ENCODE data around the gene PNPLA1.

The PNPLA1 gene

GRCh38 chr6:36309900-36310299, 40.0 kb downstream of the PNPLA1 start:
- Histone ChIP-seq H3K27ac (ENCODE audit: low read depth, low read length) (no peak overlapping the region), H3K27me3 (ENCODE audit: low read length) (no peaks in the 10 kb centered on the region), H3F3A (ENCODE audit: insufficient read depth) (no peaks in the 10 kb centered on the region), H3K36me3 (ENCODE audit: low read length) (no peaks in the 10 kb centered on the region), H3K4me3 (ENCODE audit: insufficient read depth, low read length, poor library complexity, severe bottlenecking) (no peak overlapping the region), H3K9ac (ENCODE audit: low read length) (no peak overlapping the region), H2AFZ (ENCODE audit: low read depth, low read length, severe bottlenecking) (no peak overlapping the region), H3K79me2 (ENCODE audit: insufficient read depth, low read length) (no peaks in the 10 kb centered on the region), H3K4me2 (ENCODE audit: low read depth, low read length, poor library complexity, severe bottlenecking) (no peak overlapping the region), H3K9me2 (replicated peaks; ENCODE audit: insufficient read depth, low read length) (no peaks in the 10 kb centered on the region), H4K20me1 (ENCODE audit: low read depth, low read length) (no peaks in the 10 kb centered on the region), H3K9me3 (ENCODE audit: insufficient read depth, low read length) (no peaks in the 10 kb centered on the region)
- no peak for TF ChIP-seq CTCF (IDR thresholded peaks at IDR 0.05; ENCODE audit: insufficient read depth, low read length, poor library complexity, severe bottlenecking)
- TF ChIP-seq EZH2phosphoT487 (conservative IDR thresholded peaks at IDR 0.05; ENCODE audit: low read length), result no peak

- Histone ChIP-seq H3K4me2 (ENCODE audit: low read depth, low read length, poor library complexity, severe bottlenecking) (peak overlapping the region; percentile 8), H3K79me2 (ENCODE audit: insufficient read depth, low read length) (no peaks in the 10 kb centered on the region), H3K9ac (ENCODE audit: low read length) (no peak overlapping the region), H3F3A (ENCODE audit: insufficient read depth) (no peaks in the 10 kb centered on the region), H3K36me3 (ENCODE audit: low read length) (no peaks in the 10 kb centered on the region), H3K27me3 (ENCODE audit: low read length) (no peaks in the 10 kb centered on the region), H3K4me3 (ENCODE audit: insufficient read depth, low read length, poor library complexity, severe bottlenecking) (no peak overlapping the region), H3K9me3 (ENCODE audit: insufficient read depth, low read length) (no peaks in the 10 kb centered on the region), H3K27ac (ENCODE audit: low read depth, low read length) (no peak overlapping the region), H2AFZ (ENCODE audit: low read depth, low read length, severe bottlenecking) (peak overlapping the region; percentile 4), H3K9me2 (replicated peaks; ENCODE audit: insufficient read depth, low read length) (no peaks in the 10 kb centered on the region), H4K20me1 (ENCODE audit: low read depth, low read length) (no peaks in the 10 kb centered on the region)
- TF ChIP-seq CTCF (IDR thresholded peaks at IDR 0.05; ENCODE audit: insufficient read depth, low read length, poor library complexity, severe bottlenecking) (no peak), EZH2phosphoT487 (conservative IDR thresholded peaks at IDR 0.05; ENCODE audit: low read length) (no peak)
These were observed 43.2 kb downstream of the PNPLA1 start for GRCh38 chr6:36312854-36313648.

- no peaks in the 10 kb centered on the region for H3K79me2 ChIP-seq (ENCODE audit: insufficient read depth, low read length)
- H3K4me3 ChIP-seq (ENCODE audit: insufficient read depth, low read length, poor library complexity, severe bottlenecking), result no peak overlapping the region
- H2AFZ ChIP-seq (ENCODE audit: low read depth, low read length, severe bottlenecking), result no peak overlapping the region
- H3K9me2 ChIP-seq (replicated peaks; ENCODE audit: insufficient read depth, low read length), result no peaks in the 10 kb centered on the region
- H3K36me3 ChIP-seq (ENCODE audit: low read length), result no peaks in the 10 kb centered on the region
- no peak overlapping the region for H3K27ac ChIP-seq (ENCODE audit: low read depth, low read length)
- no peaks in the 10 kb centered on the region for H4K20me1 ChIP-seq (ENCODE audit: low read depth, low read length)
- H3K27me3 ChIP-seq (ENCODE audit: low read length), result no peaks in the 10 kb centered on the region
- no peak overlapping the region for H3K9ac ChIP-seq (ENCODE audit: low read length)
- H3K9me3 ChIP-seq (ENCODE audit: insufficient read depth, low read length), result no peaks in the 10 kb centered on the region
- H3K4me2 ChIP-seq (ENCODE audit: low read depth, low read length, poor library complexity, severe bottlenecking), result no peak overlapping the region
- H3F3A ChIP-seq (ENCODE audit: insufficient read depth), result no peaks in the 10 kb centered on the region
- no peak for TF ChIP-seq CTCF (IDR thresholded peaks at IDR 0.05; ENCODE audit: insufficient read depth, low read length, poor library complexity, severe bottlenecking)
- no peak for TF ChIP-seq EZH2phosphoT487 (conservative IDR thresholded peaks at IDR 0.05; ENCODE audit: low read length)
These were observed 43.7 kb downstream of the PNPLA1 start for GRCh38 chr6:36313649-36313936.
